Measurements from ENCODE around the gene RAB36.
"Not testable (repeated sequence)": the region's sequence is repeated elsewhere in the genome, so short reads cannot be mapped to it uniquely, and the experiment has no call there.

RAB36 gene

DNA sequence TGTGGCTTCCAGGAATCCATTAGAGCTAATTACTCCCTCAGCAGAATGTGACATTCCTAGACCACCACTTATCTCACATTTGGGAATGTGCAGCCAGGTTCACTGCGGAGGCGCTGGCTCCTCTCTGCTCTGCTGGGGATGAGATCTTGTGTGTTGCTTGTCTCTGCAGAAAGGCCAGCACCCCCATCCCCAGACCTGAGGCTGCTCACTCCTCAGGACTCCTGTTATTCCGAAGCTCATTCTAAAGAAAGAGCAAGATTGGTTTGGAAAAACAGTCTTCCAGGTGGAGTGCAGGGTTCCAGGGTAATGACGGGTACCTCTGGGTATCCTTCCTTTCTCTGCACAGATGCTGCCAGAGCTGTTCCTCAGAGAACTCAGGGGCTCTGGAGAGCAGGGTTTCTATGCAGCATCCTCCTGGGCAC is 24.3 kb upstream of the RAB36 start:
- DNase-seq (ENCODE audit: low read depth) = no peak

DNA sequence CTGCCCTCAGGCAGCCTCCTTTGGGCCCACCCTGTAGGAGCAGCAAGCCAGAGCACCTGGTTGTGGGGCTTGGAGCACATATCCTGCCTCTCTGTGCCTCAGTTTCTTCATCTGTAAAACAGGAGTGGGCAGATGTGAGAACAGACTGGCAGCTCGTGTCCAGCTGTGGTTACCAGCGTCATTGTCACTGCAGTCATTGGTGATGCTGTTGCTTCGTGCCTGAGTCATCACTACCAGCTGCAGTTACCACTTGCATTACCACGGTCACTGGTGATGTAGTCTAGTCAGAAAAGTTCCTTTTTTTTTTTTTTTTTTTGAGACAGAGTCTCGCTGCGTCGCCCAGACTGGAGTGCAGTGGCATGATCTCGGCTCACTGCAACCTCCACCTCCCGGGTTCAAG is 23.9 kb upstream of the RAB36 start:
- no peak for DNase-seq (ENCODE audit: low read depth)

DNA sequence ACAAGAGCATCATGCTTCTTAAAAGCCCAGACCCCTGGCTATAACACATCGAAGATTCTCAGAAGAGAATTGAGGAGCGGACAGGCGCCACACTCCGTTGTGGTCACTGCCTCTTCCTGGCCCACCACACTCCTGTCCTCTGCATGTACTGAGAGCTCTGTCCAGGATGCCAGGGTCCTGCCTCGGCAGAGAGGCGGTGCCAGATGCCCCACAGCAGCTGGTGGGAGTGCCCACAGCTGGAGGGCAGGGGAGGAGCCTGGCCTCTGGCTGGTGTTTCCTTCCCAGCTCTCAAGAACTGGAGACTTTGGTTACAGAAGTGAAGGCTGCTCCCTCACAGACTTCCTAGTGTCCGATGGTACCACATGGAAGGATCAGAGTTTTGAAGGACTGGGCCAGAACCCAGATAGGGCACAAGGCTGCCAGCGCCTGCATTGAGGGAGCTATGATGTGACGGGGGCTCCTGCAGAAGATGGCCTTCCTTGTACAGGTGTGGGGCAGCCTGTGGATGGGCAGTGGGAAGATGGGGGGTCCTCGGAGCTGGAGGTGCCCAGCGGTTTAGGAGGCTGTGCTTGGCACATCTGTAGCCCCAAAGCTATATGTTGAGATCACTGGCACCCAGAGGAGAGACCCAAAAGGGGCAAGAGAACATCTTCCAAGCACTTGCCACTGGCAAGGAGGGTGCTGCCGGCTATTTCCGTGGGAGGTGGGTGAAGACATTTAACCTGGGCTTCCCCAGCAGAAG is 22.9 kb upstream of the RAB36 start:
- DNase-seq (ENCODE audit: low read depth) = no peak

DNA sequence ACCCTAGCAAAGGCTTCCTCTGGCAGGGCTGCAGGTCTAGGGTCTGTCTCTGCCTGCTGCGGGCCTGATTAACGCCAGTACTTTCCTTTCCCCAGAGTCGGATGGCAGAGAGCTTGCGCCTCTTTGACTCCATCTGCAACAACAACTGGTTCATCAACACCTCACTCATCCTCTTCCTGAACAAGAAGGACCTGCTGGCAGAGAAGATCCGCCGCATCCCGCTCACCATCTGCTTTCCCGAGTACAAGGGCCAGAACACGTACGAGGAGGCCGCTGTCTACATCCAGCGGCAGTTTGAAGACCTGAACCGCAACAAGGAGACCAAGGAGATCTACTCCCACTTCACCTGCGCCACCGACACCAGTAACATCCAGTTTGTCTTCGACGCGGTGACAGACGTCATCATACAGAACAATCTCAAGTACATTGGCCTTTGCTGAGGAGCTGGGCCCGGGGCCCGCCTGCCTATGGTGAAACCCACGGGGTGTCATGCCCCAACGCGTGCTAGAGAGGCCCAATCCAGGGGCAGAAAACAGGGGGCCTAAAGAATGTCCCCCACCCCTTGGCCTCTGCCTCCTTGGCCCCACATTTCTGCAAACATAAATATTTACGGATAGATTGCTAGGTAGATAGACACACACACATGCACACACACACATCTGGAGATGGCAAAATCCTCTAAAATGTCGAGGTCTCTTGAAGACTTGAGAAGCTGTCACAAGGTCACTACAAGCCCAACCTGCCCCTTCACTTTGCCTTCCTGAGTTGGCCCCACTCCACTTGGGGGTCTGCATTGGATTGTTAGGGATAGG is 22.1 kb upstream of the RAB36 start:
- DNase-seq (ENCODE audit: low read depth) = no peak

DNA sequence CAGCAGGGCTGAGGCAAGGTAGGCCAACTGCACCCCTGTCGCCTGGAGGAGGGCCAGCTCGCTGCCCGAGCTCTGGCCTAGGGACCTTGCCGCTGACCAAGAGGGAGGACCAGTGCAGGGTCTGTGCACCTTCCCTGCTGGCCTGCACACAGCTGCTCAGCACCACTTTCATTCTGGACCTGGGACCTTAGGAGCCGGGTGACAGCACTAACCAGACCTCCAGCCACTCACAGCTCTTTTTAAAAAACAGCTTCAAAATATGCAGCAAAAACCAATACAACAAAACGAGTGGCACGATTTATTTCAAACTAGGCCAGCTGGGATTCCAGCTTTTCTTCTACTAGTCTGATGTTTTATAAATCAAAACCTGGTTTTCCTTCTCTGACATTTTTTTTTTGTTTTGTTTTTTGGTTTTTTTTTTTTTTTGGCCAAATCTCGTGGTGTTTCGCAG is 21.4 kb upstream of the RAB36 start:
- DNase-seq (ENCODE audit: low read depth) = no peak

DNA sequence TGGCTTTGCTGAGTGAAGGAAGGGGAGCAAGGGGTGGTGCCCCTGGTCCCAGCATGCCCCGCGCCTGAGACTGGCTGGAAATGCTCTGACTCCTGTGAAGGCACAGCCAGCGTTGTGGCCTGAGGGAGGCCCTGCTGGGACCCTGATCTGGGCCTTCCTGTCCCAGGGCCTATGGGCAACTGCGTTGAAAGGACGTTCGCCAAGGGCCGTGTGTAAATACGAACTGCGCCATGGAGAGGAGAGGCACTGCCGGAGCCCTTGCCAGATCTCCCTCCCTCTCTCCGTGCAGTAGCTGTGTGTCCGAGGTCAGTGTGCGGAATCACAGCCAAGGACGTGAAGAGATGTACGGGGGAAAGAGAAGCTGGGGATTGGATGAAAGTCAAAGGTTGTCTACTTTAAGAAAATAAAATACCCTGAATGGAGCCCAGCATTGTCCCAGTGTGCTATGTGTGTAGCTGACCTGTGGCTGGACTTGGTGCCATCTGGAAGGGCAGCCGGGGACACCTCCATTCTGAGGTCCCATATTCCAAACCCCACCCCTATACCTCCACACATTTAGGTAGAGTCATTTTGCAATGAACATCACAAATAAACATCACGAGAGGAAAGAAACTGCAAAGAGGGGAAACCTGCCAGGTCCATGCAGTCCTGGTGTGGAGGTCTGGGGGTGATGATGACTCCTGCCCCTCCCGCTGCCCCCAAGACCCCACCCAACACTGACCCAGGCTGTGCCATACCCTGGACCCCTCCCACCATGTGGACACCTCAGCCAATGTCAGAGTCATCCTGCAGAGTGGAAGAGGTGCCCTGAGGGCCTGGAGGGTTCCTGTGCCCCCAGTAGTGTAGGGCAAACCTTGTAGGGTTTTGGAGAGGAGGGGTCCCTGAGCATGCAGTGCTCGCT is 20.4 kb upstream of the RAB36 start:
- DNase-seq (ENCODE audit: low read depth) = no peak

DNA sequence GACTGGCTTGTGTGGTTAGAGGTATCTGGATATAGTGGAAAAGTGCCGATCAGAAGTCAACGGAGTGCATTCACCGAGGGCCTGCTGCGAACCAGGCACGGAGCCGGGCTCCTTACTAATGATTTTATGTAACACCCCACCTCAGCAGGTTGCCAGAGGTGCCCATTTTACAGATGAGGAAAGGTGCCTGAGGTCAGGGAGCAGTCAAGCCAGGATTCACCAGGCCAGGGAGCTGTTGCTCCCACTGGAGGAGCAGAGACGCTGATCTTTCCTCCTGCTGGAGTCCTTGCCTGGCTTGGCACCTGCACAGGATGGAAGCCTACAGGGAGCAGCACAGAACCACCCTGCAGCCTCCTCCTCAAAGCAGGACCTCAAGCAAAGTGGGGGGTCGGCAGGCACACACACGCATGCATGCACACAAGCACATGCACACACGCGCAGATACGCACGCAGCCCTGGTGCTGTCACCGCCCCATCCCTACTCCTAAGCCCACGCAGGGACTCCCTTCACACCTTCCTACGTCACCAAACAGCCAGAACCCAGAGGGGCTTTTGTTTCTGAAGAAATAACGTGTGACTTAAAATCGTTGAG is 19.7 kb upstream of the RAB36 start:
- no peak for DNase-seq (ENCODE audit: low read depth)

DNA sequence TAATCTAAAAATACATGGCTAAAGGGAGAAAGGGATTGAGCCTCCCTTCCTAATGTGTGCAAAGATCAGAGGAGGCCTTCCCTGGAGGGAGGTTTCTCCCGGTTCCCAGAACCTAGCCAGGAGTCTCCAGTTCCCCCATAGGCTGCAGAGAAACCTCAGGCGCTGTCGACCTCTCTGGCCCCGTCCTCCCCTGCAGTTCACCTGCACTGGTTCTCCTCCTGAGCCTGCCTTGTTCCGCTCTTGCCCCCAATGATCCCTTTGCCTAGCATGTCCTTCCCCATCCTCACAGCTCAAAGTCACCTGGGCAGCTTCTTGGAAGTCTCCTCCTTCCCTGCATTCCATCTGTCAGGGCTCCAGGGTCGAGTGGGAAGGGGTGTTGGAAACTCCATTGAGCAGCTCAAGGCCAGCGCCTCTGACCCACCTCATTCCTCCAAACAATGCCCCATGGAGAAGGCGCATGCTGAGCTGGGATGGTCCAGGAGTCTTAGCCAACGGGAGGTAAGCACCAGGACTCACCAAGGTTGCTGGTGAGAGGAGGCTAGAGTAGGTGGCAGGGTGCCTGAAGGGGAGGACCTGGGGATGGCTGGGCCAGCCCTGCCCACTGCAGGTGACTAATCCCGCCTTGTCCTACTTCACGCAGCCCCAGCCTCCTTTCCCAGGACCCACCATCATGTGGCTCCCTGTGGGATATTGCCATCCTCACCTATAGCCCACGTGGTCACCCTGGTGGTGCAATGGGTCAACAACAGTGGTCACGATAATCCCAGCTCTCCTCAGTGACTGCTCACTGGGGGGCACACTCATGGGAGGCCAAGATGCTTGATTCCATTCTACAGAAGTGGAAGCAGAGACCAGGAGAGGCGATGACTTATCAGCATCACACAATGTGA is 18.9 kb upstream of the RAB36 start:
- DNase-seq (ENCODE audit: low read depth) = no peak

DNA sequence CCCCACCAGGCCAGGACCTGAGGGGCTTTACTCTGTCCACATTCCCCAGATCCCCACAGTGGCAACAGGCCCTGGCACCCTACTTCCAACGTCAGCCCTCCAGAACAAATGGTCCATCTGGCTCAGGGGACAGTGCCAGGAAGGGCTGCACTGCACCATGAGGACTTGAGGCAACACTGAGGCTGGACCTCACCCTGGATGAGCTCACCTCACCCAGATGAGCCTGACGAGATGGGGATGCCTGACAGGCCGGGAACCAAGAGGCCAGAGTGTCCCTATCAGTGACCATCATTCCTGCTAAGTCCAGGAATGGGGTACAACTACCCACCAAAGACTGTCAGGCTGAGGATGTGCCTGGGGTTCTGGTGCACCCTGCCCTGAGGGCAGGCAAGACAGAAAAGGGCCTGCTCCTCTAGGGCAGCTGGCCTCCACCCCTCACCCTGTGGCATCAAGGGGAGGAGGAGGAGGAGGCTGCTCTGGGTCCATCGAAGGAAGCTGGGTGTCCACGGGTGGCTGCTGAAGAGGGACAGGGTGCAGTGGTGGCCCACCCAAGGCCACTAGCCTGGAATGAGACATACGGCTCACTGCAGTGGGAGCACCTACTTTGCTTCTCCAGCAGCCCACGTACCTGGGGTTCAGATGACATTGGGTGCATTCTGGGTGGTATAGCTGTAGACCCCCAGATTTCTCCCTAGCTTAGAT is 18.1 kb upstream of the RAB36 start:
- DNase-seq (ENCODE audit: low read depth) = no peak

DNA sequence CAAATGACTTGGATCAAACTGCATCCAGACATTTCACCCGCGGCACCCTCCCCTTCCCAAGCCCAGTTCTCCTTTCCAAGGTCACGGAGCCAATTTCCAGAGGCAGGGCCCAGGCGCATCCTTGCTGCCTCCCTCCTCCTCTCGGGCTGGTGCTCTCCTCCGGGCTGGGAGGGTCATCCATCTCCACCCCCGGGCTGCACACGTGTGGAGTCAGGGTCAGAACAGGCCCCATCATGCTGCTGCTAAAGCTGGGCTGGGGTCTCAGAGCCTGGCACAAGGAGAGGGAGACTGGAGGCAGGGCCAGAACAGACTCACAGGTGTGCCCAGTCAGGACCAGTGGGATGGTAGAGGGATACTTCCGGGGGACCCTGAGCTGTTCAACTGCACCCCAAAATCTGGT is 17.5 kb upstream of the RAB36 start:
- no peak for DNase-seq (ENCODE audit: low read depth)

DNA sequence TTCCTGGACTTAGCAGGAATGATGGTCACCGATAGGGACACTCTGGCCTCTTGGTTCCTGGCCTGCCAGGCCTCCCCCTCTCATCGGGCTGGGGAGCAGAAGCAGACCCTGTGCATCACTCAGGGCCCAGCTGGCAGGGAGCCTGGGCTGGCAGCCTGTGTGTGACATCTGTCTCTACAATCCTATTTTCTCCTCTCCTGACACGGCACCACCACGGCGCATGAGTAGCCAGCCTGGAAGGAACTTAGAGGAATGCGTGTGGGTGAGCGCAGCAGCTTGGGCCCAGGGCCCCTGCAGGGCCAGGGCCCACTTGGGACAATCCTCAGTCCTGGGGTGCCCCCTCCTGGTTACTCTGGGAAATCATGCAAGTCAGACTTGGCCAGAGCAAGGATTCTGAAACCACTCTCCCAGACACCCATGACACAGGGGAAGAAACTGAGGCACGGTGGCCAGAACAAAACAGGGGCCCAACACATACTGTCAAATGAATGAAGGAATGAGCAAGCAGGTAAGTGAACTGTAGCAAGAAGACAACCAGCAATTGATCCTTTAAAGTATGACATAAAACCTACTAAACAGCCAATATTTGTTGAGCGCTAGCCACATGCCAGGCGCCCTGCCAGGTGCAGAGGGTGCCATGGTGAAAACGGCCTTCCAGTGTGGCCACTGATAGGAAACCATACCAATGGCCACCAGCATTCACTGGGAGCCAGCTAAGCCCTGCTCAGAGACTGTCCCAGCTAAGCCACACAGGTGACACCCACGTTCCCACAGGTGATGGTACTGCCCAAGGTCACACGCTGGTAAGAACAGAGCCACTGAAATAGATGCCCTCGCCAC is 16.8 kb upstream of the RAB36 start:
- DNase-seq (ENCODE audit: low read depth) = peak; percentile 57

DNA sequence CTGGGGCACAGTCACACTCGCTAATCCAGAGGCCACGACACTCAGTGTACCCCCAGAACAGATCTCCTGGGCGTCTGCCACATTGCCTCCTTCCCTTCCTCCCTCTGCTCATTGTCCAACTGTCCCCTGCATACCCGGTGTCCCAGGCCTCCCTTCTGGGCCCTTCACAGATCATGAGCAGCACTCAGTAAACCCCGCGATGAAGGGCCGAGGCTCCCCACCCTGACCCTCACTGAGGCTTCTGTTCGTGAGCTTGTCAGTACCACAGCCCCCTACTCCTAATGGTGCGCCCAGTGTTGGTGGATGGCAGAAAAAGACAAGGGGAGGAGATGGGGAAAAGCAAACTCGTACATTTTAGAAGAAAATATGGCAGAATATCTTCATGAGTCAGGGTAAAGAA is 16.1 kb upstream of the RAB36 start:
- DNase-seq (ENCODE audit: low read depth) = no peak

DNA sequence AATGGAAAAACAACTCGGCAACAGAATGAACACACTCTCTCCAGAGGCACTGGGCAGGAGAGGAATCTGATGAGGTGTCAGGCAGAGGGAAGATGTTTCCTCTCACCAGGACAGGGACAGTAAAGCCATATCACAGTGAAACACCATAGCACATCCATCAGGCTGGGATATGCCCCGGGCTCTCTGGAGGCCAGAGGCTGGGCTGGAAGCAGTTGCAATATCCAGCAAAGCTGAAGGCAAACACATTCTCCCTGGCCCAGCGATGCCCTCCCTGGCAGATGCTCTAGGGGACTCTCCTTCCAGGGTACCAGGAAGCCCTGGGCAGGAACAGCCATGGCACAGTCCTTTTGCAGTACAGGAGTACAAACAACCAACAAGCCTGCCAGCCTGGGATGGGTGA is 14.6 kb upstream of the RAB36 start:
- DNase-seq (ENCODE audit: low read depth) = no peak

DNA sequence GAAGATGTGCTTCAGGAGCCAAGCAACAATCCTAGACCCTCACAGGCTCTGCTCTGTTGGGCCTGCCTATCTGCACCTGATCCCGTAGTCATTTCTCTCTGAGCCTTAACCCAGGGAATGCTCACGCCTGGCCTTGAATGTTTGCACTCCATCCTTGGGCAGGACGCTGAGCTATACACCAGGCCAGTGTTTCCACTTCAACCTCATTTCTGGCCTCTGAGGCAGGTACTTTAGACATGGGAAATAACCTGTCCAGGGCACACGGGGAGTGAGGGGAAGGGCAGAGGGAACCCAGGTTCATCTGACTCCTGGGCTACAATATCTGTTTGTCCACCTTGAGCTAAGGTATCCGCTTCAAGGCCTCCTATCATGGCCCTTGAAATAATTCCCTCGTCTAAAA is 13.3 kb upstream of the RAB36 start:
- no peak for DNase-seq (ENCODE audit: low read depth)

DNA sequence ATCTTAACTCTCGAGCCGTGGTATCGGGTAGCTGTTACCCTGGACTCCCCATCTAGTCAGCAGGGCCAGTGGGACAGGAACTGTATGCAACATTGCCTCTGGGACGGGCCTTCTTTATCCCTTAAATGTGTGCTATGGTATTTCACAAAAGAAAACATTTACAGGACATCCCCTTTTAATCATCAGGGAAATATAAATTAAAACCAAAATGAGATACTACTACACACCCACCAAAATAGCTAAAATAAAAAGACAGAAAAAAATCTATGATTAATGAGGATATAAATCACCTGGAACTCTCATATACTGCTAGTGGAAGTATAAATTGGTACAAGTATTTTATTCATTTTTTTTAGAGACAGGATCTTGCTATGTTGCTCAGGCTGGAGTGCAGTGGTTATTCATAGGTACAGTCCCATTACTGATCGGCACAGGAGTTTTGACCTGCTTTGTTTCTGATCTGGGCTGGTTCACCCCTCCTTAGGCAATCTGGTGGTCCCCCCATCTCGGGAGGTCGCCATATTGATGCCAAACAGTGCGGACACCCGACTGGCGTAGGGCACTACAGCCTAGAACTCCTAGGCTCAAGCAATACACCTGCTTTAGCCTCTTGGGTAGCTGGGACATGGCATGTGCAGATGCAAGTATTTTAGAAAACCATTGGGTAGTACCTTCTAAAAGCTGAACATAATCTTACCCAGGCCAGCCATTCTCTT is 12.7 kb upstream of the RAB36 start:
- no peak for DNase-seq (ENCODE audit: low read depth)

DNA sequence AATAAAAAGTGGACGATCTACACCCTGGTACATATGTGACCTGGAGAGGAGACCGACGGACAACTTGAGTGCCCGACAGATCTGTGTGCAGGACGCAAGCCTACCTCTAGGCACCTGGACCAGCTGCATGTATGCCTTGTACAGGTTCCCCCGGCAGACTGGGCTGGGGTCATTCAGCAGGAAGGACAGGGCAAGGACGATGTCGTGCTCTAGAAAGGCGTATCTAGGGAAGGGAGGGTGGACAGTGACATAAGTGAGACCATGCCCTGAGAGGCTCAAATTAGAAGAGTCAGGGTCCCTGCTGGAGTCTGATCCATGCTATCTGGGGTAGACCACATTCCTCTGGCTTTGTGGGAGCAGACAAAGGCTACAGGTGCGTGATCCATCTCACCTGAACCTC is 11.4 kb upstream of the RAB36 start:
- no peak for DNase-seq (ENCODE audit: low read depth)

DNA sequence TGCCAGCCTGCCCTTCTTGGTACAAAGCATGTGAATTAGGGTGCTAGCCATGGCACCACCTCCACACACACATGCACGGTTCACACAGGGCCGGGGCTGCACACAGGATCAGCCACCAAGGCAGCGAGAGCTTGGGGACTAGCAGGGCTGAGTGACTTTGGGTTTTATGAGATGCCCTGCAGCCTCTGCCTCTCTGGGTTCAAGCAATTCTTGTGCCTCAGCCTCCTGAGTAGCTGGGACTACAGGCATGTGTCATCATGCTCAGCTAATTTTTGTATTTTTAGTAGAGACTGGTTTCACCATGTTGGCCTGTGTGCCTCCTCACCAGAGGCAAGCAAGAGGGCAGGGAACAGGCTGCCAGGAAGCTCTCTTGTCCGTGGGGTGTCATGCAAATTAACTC is 8.3 kb upstream of the RAB36 start:
- not testable (repeated sequence) for DNase-seq (ENCODE audit: low read depth)

DNA sequence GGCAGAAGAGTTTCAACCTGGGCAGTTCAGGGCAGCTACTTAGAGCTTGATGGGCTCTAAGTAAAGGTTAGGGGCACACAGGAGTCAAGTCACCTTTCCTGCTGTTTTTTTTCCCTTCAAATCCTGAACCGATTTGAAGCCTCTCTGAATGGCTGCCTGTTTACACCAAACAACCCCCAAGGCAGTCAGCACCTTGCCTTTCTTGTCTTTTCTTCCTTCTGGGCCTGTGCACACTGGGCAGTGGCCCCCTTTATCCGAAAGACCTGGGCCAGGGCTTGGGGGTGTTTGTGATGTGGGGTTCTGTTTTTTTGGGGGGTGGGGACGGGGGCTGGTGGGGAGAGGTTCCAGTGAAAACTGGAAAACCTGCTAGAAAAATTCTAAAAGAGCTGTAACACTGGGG is 7.8 kb upstream of the RAB36 start:
- no peak for DNase-seq (ENCODE audit: low read depth)

Data from activated T-helper 1 cell treated with Interleukin-2 at 50 U/mL for 16 hours (primary cell).